Measurements from ENCODE around the gene B3GNT4.
"Not testable (repeated sequence)": the region's sequence is repeated elsewhere in the genome, so short reads cannot be mapped to it uniquely, and the experiment has no call there.

B3GNT4 gene

DNA sequence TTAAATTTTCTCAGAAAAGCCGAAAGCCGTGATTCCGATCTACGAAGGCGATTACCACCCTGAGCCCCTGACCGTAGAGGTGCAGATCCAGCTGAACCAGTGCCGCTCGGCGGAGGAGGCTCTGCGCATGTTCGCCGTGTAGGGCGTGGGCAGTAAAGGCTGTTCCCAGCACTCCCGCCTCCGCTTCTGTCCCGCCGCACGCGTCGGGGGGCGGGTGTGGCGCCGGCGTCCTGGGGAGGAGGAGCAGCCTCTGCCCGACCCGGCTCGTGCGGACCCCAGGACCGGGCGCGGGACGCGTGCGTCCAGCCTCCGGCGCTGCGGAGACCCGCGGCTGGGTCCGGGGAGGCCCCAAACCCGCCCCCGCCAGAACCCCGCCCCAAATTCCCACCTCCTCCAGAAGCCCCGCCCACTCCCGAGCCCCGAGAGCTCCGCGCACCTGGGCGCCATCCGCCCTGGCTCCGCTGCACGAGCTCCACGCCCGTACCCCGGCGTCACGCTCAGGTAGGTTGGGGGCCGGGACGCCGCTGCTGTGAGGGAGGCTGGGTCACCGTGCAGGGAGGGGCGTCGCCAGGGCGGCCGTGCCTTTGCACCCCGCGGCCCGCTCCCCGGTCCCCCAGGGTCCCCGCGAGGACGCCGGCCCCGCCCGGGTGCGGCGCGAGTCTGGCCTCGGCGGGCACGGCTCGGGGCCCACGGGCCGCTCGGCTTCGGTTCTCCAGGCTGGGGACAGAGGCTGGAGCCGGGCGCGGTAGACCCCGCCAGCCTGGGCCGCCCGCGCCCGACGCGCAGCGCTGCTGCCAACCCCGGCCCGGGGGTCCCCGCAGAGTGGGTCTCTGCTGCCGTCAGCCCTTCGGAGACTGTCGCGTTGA lies at the start of gene B3GNT4:
Gene B3GNT4 (plus strand): TSS at position 409 of the 866 bp plus-strand sequence. CDS start 910 bp downstream, outside the sequence.
- DNase-seq, result peak; percentile 45 to 60

DNA sequence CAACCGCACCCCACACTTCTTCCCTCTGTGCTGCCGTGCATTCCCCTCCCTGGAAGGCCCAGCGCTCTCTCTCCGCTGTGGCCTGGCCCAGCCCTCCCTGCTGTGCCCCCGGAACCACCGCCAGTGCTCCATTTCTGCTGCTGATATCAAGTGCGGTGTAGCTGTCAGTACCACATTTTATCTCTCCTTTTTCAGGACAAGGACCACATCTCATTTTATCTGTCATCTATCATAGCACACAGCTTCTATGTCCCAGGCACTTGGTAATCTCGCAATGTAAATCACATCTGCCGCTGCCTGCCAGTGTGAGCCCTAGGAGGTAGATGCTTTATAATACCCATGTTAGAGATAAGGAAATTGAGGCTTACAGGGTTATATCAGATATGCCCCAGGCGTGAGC lies 47.8 kb upstream of the B3GNT4 start:
- DNase-seq, result no peak

DNA sequence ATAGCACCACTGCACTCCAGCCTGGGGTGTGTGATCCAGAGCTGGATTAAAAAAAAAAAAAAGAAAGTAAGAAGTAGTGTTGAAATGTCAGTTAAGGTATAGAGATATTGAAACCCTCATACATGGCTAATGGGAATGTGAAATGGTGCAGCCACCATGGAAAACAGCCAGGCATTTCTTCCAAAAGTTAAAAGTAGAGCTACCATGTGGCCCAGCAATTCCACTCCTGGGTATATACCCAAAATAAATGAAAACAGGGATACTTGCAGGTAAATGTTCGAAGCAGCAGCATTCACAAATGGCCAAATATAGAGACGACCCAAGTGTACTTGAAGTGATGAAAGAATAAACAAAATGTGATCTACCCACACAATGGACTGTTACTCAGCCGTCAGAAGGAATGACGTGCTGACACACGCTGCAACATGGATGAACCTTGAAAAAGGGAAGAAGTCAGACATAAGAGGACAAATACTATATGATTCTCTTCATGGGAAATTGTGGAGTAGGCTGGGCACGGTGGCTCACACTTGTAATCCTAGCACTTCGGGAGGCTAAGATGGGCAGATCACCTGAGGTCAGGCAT lies 44.7 kb upstream of the B3GNT4 start:
- DNase-seq, result no peak

DNA sequence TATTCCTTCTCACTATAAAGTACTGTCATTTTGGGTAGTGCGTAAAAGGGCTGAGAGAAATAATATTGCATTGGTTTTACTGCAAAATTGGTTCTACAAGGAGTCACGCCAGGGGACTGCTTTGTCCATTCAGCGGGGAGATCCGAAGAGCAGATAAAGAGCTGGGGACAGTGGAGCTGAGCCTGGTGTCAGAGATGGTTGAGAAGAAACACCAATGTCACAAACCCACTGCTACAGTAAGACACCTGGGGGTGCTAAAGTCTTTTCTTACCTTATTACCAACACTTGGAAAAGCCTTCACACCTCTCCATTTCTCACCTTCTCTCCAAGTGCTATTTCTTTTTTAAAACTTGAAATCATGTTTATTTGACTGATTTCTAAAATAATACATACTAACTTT lies 43.6 kb upstream of the B3GNT4 start:
- no peak for DNase-seq

DNA sequence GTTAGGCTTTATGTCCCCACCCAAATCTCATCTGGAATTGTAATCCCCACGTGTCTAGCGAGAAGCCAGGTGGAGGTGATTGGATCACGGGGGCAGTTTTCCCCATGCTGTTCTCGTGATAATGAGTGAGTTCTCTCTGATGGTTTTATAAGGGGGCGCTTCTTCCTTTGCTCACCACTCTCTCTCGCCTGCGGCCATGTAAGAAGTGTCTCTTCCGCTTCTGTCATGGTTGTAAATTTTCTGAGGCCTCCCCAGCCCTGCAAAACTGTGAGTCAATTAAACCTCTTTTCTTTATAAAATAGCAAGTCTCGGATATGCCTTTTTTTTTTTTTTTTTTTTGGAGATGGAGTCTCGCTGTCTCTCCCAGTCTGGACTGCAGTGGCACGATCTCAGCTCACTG lies 42.7 kb upstream of the B3GNT4 start:
- no peak for DNase-seq

DNA sequence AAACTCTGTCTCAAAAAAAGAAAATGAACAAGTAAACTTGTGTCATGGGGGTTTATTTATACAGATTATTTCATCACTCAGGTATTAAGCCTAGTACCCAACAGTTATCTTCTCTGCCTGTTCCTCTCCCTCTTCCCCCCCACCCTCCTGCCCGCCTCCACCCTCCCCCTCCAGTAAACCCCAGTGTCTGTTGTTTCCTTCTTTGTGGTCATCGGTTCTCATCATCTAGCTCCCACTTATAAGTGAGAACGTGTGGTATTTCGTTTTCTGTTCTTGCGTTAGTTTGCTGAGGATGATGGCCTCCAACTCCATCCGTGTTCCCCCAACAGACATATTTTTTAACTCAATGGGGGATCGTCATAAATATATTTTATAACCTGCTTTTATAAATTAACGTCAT lies 41.8 kb upstream of the B3GNT4 start:
- no peak for DNase-seq

DNA sequence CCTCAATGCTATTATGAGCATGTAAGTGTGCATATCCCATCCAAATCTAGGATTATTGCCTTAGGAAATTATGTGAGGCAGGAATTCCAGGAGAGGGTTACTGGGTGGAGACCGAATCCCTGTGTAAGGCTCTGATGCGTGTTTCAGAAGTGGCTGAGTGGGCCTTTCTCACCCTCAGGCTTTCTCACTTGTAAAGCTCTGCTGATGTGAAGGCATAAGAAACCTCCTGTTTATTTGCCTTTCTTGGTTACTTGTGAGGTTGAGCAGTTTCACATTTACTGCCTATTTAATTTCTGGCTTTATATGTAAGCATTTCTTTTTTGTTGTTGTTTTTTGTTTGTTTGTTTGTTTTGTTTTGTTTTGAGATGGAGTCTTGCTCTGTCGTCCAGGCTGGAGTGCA lies 40.5 kb upstream of the B3GNT4 start:
- no peak for DNase-seq

DNA sequence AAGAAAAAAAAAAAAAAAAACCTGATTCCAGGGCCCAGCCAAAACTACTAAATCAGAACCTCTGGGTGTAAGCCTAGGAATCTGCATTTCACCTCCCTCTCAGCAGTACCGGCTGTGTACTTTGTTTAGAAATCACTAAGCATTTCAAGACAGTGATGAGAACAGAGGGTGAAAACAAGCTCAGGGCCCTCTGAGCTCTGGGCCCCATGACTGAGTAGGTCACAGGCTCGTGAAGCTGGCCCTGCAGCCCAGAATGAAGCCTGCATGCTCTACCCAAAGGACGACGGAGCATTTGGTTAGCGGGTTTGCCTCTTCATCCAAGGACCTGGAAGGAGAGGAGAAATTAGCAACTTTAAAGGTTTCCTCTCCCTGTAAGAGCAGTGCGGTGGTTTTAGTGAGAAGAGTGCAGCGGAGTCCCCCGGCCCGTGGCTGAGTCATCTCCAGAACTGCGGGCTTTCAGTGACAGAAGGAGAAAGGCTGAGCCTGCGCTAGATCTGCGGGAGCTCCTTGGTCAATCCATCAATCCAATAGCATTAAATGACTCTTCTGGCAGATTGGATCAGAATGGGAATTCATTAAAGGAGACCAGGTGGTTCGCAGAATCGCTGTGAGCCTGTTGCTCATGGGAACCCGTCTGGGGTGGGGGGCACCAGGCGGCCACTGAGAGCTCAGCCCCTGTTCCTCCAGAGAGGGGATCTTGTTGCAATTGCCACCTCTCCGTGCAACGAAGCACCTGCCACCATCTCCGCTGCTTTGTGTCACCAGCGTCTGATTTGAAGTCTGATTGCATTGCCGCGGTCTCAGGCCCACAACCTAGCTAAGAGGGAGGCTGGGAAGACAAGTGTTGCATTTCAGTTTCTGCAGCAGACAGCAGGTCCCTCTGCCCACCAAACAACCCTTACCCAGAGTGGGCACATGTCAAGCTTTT lies 36.8 kb upstream of the B3GNT4 start:
- DNase-seq, result peak; percentile 44 to 59

DNA sequence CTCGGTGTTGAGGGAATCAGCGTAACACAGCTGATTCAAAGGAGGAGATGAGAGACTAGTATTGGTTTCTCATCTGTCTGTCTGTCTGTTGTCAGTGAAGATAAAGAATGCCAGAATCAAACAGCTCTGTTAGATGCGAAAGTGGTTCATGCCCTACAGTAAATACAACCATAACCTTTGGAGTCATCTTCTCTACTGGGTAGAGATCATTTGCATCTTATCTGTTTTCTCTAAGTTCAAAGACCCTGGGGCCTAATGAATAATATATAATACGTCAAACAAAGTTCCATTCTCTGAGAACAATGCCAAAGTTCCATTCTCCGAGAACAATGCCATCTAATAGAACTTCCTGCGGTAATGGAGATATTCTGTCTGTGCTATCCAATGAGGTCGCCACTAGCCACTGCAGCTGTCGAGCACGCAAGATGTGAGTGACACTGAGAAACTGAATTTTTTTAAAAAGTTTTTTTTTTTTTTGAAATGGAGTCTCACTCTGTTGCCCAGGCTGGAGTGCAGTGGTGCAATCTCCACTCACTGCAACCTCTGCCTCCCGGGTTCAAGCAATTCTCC lies 36.1 kb upstream of the B3GNT4 start:
- DNase-seq, result no peak

DNA sequence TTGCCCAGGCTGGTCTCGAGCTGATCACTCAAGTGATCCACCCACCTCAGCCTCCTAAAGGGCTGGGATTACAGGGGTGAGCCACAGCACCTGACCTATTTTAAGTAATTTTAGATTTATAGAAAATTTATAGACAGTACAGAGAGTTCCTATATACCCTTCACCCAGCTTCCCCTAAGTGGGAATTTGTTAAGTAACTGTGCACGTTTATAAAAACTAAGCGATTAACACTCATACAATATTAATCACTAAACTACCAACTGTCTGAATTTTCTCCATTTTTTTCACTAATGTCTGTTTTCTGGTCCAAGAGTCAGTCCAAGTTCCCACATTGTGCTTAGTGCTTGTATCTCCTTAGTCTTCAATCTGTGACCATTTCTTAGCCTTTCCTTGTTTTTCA lies 35.0 kb upstream of the B3GNT4 start:
- DNase-seq, result no peak

DNA sequence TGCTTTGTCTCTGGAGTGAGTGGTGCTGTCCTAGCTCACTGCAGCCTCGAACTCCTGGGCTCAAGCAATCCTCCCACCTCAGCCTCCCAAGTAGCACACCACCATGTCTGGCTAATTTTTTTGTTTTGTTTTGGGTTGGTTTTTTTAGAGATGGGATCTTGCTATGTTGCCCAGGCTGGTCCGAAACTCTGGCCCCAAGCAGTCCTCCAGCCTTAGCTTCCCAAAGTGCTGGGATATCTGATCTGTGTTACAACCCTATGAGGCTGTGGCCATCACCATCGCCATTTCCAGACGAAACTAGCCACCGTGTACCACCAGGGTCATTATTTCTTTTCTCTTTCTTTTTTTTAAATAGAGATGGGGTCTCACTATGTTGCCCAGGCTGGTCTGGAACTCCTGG lies 32.1 kb upstream of the B3GNT4 start:
- DNase-seq, result no peak

DNA sequence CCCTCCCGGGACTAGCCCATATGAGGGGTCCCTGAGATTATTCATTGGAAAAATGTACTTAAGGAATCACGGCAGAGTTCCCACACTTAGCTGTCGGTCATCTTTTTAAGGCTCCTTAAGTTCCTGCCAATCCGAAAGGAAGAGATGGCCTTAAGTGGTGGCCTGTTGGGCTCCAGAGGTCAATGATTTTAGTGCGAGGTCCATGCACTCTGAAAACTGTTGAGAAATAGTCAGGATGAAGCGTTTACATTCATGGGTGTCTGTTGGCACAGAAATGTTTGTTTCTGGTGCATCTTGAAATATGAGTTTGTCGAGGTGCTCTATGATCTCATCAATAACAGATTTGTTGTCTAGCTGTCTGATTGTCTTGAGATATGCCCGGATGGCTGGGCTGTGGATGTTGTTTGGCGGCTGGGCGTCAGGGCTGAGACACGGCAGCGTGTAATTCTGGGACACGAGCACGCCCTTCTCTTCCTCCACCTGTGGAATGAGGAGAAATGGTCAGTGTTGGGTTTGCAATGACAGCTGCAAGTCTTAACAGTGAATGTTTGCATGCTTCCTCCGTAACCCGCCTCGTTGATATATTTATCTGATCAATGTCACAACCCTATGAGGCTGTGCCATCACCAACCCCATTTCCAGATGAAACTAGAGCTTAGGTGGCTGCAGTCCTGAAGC lies 31.1 kb upstream of the B3GNT4 start:
- no peak for DNase-seq

DNA sequence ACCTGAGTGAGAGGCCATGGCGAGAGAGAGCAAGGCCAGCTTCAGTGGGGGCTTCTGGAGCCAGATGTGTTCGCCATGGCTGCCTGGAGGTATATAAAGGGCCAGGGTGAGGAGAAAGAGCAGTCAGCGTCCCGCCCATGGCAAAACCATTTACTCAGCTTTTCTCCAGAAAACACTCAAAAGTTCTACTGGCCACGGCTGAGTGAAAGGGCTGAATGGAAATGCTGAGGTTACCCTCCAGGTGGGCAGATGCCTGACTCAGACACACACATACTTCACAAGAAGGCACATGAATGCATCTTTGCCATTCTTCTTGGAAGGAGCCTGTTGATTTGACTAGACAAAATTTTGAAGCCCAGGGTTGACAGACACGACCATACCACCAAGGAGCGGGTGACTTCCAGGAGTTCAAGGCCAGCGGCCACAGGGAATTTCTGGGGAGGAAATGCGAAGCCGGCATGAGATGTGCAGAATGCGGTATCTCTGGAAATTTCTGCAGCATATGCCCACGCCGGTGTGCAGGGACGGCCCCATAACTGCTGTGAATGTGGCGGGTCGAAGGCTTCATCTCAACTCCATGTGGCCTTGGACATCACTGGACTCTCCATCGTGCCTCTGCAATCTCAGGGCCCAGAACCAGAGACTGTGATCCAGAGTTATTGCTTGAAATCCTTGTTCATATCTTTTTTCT lies 29.2 kb upstream of the B3GNT4 start, which contains the start of gene IL31:
Gene IL31 (minus strand): TSS at position 67 of the 691 bp plus-strand sequence. CDS start 49 bp downstream, at position 18.
- DNase-seq, result peak in 1 of 2 donors; percentile 27

DNA sequence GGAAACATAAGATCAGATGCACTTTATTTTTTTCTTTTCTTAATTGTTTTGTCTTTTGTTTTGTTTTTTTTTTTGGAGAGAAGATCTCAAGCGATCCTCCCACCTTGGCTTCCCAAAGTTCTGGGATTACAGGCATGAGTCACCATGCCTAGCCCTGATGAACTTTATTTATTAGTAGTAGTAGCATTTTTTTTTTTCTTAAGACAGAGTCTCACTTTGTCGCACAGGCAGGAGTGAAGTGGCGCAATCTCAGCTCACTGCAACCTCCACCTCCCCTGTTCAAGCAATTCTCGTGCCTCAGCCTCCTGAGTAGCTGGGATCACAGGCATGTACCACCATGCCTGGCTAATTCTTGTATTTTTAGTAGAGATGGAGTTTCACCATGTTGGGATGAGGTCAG lies 27.0 kb upstream of the B3GNT4 start:
- not testable (repeated sequence) for DNase-seq

DNA sequence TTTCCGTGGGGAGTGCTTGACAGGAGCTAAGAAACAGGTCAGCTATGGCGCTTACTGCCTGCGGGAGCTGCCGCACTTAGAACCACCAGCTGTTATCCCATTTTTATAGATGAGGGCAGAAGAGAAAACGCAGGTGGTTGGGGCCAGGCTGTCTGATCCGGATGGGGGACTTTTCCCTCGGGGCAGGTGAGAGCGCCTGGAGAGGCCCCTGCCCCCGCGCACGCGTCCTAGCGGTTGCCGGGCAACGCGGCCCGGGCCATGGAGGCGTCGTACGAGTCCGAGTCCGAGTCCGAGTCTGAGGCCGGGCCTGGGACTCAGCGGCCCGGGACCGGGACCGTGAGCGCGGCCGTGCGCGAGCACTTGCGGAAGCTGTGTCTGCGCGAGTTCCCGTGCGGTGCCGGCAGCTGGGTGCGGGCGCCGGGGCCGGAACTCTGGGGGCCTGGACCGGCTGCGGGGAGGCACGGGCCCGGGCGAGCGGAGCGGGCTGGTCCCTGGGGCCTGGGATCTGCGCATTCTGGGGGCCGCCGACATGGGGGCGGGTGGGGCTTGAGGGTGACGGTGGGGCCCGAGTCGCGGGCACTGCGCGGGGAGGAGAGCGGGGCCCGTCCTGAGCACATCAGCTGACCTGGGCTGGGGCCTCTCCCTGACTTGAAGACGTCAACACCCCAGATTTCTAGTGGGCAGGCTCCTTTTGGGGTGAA lies 20.5 kb upstream of the B3GNT4 start, which contains the start of gene LRRC43:
Gene LRRC43 (plus strand): TSS at position 237 of the 701 bp plus-strand sequence. CDS start 22 bp downstream, at position 259.
- no peak for DNase-seq

DNA sequence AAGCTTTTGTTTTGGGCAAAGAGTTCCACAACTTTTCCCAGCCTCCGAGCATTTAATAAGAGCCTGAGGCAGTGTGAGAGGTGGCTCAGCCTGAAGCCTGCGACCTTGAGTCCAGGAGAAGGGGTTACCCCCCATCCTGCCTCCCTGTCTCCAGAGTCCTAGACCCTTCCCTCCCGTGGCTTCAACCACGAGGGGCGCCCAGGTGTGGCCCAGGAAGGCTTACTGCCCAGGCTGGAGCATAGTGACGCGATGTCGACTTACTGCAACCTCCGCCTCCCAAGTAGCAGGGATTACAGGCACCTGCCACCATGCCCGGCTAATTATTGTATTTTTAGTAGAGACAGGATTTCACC lies 19.9 kb upstream of the B3GNT4 start:
- DNase-seq, result no peak

DNA sequence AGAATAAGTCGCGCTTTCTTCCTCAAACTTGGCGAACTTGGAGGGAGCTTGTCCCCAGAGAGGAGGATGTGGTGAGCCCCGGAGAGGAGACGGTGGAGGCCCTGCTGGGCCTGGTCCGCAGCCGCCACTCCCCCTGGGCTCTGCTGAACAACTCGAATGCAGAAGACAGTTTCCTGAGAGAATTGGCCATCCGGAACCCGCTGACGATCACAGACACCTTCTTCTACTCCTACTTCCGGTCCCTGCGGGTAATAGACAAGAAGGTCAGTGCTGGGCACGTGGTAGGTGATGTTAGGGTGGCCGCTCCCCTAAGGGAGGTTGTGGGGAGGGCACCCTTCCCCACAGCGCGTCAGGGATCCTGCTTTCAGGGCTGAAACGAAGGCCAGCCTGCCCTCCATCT lies 19.0 kb upstream of the B3GNT4 start:
- DNase-seq, result no peak

DNA sequence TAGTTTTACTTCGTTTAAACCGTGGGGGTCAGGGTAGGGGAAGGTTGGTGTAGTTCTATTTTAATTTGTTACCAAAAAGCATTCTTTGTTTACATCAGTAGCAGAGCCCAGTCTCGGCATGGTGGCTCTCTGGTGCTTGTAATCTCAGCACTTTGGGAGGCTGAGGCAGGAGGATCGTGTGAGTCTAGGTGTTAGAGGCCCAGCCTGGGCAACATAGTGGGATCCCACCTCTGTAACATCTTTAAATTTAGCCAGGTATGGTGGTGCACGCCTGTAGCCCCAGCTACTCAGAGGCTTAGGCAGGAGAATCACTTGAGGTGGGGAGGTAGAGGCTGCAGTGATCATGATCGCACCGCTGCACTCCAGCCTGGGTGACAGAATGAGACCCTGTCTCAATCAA lies 18.4 kb upstream of the B3GNT4 start:
- DNase-seq, result no peak

DNA sequence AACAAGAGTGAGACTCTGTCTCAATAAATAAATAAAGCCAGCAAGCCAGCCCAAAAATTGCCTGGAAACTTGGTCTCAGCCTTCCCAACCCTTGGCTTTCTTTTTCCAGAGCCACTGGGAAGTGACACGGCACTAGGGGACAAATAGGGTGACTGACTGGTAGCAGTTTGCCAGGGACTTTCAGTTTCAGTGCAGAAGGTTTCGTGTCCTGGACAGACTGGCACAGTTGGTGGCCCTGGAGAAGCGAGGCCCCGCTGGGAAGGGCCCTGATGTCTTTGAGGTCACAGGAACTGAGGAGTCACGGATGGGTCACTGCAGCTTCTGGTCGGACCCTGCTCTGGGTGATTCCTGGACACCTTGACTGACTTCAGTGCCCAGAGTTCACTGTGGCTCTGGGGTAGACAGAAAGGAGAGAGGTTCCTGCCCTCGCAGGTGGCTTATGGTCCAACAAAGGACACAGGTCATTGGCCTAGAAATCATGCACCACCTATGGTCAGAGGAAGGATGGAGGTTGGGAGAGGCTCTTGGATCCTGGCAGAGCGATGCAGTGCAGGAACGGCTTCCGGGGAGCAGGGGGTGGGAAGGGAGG lies 17.9 kb upstream of the B3GNT4 start:
- no peak for DNase-seq

DNA sequence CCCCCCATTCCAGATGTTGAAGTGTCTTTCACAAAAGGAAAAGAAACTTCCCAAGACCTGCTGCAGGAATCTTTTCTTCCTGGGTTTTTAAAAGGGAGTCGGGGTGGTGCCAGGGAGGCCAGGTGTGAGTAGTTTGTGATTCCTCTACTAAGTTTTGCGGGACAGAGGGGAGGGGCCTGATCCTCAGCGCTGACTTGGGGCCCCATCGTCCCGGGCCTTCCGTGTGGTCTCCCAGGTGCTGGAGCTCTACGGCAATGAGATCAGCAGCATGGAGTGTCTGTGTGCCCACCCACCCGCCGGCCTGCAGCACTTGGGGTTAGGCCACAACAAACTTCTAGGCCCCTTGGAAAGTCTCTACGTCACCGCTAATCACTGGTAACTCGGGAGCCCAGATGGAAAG lies 16.0 kb upstream of the B3GNT4 start:
- DNase-seq, result no peak
